MCF 10A (cell line): ENCODE results near the gene LILRB4. TPM values are rescaled to one million over a fixed set of nuclear protein-coding genes. Genes with fewer than 3 reads are reported as not detected.
"Not testable (repeated sequence)": the region's sequence is repeated elsewhere in the genome, so short reads cannot be mapped to it uniquely, and the experiment has no call there.

Experiments
- BruUV-seq: library from RNA; stranded (reverse); fragments of 400-500 nt; replicated peaks from 2 replicates; lab custom pipeline; 2021; lab: Mats Ljungman, UMichigan
- CTCF ChIA-PET: fragments of 300-600 bp; sonication (Branson Sonifier 250); formaldehyde crosslinking; extraction: SDS; loops from one replicate; lab custom pipeline; 2021; ENCODE audit warnings: antibody characterized with exemption, inconsistent platforms; lab: Yijun Ruan, JAX
- POLR2A ChIA-PET: fragments of 300-600, 350-650 bp; sonication (Branson Sonifier 250); formaldehyde crosslinking; extraction: SDS; loops from one replicate; lab custom pipeline; 2020; ENCODE audit warnings: antibody characterized with exemption, inconsistent platforms; lab: Yijun Ruan, JAX
- DNase-seq: peaks from one replicate; pipeline ENCODE4 v3.0.0-alpha.2; 2018; ENCODE audit not compliant: unreplicated experiment
- H3K27ac Mint-ChIP-seq: one replicate; pipeline ENCODE4 v1.8.0; 2022; ENCODE audit warnings: mild to moderate bottlenecking, low read depth, mixed read lengths; ENCODE audit not compliant: unreplicated experiment
- H3K27me3 Mint-ChIP-seq: one replicate; pipeline ENCODE4 v1.8.0; 2022; ENCODE audit warnings: mixed read lengths; ENCODE audit not compliant: insufficient read depth, unreplicated experiment
- H3K36me3 Mint-ChIP-seq: one replicate; pipeline ENCODE4 v1.8.0; 2022; ENCODE audit warnings: mild to moderate bottlenecking, moderate library complexity, mixed read lengths; ENCODE audit not compliant: insufficient read depth, unreplicated experiment
- H3K4me1 Mint-ChIP-seq: one replicate; pipeline ENCODE4 v1.8.0; 2022; ENCODE audit warnings: mixed read lengths; ENCODE audit not compliant: insufficient read depth, unreplicated experiment
- H3K4me3 Mint-ChIP-seq: one replicate; pipeline ENCODE4 v1.8.0; 2022; ENCODE audit warnings: mild to moderate bottlenecking, moderate library complexity, mixed read lengths; ENCODE audit not compliant: unreplicated experiment
- H3K9me3 Mint-ChIP-seq: one replicate; pipeline ENCODE4 v1.8.0; 2022; ENCODE audit warnings: mixed read lengths; ENCODE audit not compliant: unreplicated experiment
- CTCF ChIP-seq: fragments of 200-600 bp; IDR thresholded peaks from one replicate; pipeline ENCODE4 v1.8.0; 2022; ENCODE audit warnings: antibody characterized with exemption, mild to moderate bottlenecking; ENCODE audit not compliant: unreplicated experiment
- intact Hi-C: fragments of 100-400 bp; cut with micrococcal nuclease; formaldehyde crosslinking; loops from 2 replicates; pipeline ENCODE4 v1.14.1; 2022
- total RNA-seq: library from RNA; stranded (reverse); gene quantifications from 2 replicates; pipeline ENCODE4 v1.2.3, GENCODE V29; 2022

The LILRB4 gene
- total RNA-seq, 1 experiment from 2014 or later: not detected

- no TSS peak for BruUV-seq
- intact Hi-C loops: no loop called here
- H3K27me3 Mint-ChIP-seq: no peaks in the 10 kb centered on the region
- no peak overlapping the region for H3K4me3 Mint-ChIP-seq
- DNase-seq: no peak
- POLR2A ChIA-PET: interaction anchor here (0.6 kb wide), 1 partner anchor 201 kb away, joined by 3 read pairs; no protein-coding TSS in a partner anchor
- H3K27ac Mint-ChIP-seq: no peak overlapping the region
- no peaks in the 10 kb centered on the region for H3K36me3 Mint-ChIP-seq
- H3K4me1 Mint-ChIP-seq: no peaks in the 10 kb centered on the region
- peaks cover 21% of the 10 kb centered on the region for H3K9me3 Mint-ChIP-seq
- CTCF ChIA-PET: interaction anchor here (0.6 to 3.1 kb wide), 2 partner anchors 53 to 348 kb away, joined by 3 to 14 read pairs; no protein-coding TSS in a partner anchor
- no peak for TF ChIP-seq CTCF
These were observed 42.3 kb upstream of the LILRB4 start for GRCh38 chr19:54620464-54620863.

- no peaks in the 10 kb centered on the region for H3K27me3 Mint-ChIP-seq
- no peak for DNase-seq
- POLR2A ChIA-PET: no interaction called here
- BruUV-seq: no TSS peak
- H3K4me1 Mint-ChIP-seq: no peaks in the 10 kb centered on the region
- intact Hi-C loops: no loop called here
- no peak overlapping the region for H3K27ac Mint-ChIP-seq
- CTCF ChIA-PET: interaction anchor here (0.8 to 3.1 kb wide), 2 partner anchors 11 to 51 kb away, joined by 5 to 14 read pairs; no protein-coding TSS in a partner anchor
- no peak for TF ChIP-seq CTCF
- no peaks in the 10 kb centered on the region for H3K36me3 Mint-ChIP-seq
- H3K9me3 Mint-ChIP-seq: peaks cover 29% of the 10 kb centered on the region
- H3K4me3 Mint-ChIP-seq: no peak overlapping the region
These were observed 40.4 kb upstream of the LILRB4 start for GRCh38 chr19:54622431-54622830.

GRCh38 chr19:54624234-54624633, 38.6 kb upstream of the LILRB4 start:
- H3K36me3 Mint-ChIP-seq, BruUV-seq, H3K4me1 Mint-ChIP-seq, H3K27ac Mint-ChIP-seq, H3K27me3 Mint-ChIP-seq, DNase-seq, H3K4me3 Mint-ChIP-seq, intact Hi-C loops: not testable (repeated sequence)
- POLR2A ChIA-PET: interaction anchor here (0.7 kb wide), 1 partner anchor 14 kb away, joined by 3 read pairs; no protein-coding TSS in a partner anchor
- peaks cover 37% of the 10 kb centered on the region for H3K9me3 Mint-ChIP-seq
- CTCF ChIA-PET: interaction anchor here (0.6 kb wide), 1 partner anchor 350 kb away, joined by 6 read pairs; no protein-coding TSS in a partner anchor

GRCh38 chr19:54624934-54625730, 37.7 kb upstream of the LILRB4 start:
- H3K9me3 Mint-ChIP-seq: peaks cover 43% of the 10 kb centered on the region
- H3K27me3 Mint-ChIP-seq, H3K4me3 Mint-ChIP-seq, H3K4me1 Mint-ChIP-seq, BruUV-seq, H3K27ac Mint-ChIP-seq, DNase-seq, intact Hi-C loops, H3K36me3 Mint-ChIP-seq, CTCF ChIA-PET, POLR2A ChIA-PET: not testable (repeated sequence)

GRCh38 chr19:54626757-54627156, 36.0 kb upstream of the LILRB4 start:
- H3K4me1 Mint-ChIP-seq: no peaks in the 10 kb centered on the region
- ChIA-PET POLR2A (no interaction called here), CTCF (no interaction called here)
- peaks cover 42% of the 10 kb centered on the region for H3K9me3 Mint-ChIP-seq
- BruUV-seq: no TSS peak
- intact Hi-C loops: no loop called here
- H3K27ac Mint-ChIP-seq: no peak overlapping the region
- no peak overlapping the region for H3K4me3 Mint-ChIP-seq
- no peaks in the 10 kb centered on the region for H3K36me3 Mint-ChIP-seq
- no peaks in the 10 kb centered on the region for H3K27me3 Mint-ChIP-seq
- DNase-seq: no peak
- TF ChIP-seq CTCF: no peak

- intact Hi-C loops, H3K27me3 Mint-ChIP-seq, POLR2A ChIA-PET, H3K4me3 Mint-ChIP-seq, H3K27ac Mint-ChIP-seq, BruUV-seq, H3K4me1 Mint-ChIP-seq, H3K36me3 Mint-ChIP-seq, DNase-seq: not testable (repeated sequence)
- peaks cover 30% of the 10 kb centered on the region for H3K9me3 Mint-ChIP-seq
- CTCF ChIA-PET: interaction anchor here (0.7 kb wide), 1 partner anchor 221 kb away, joined by 3 read pairs; no protein-coding TSS in a partner anchor
These were observed 34.9 kb upstream of the LILRB4 start for GRCh38 chr19:54627912-54628311.

GRCh38 chr19:54630262-54630661, 32.5 kb upstream of the LILRB4 start, which contains the start of gene LILRB1:
Gene LILRB1 (plus strand): TSS chr19:54630484. CDS start chr19:54631074, 590 bp downstream.
- H3K27ac Mint-ChIP-seq, intact Hi-C loops, H3K4me1 Mint-ChIP-seq, H3K27me3 Mint-ChIP-seq, DNase-seq, H3K4me3 Mint-ChIP-seq, POLR2A ChIA-PET, H3K36me3 Mint-ChIP-seq, BruUV-seq: not testable (repeated sequence)
- H3K9me3 Mint-ChIP-seq: peaks cover 26% of the 10 kb centered on the region
- CTCF ChIA-PET: interaction anchor here (0.6 kb wide), 1 partner anchor 328 kb away, joined by 4 read pairs; no protein-coding TSS in a partner anchor
